A673 (cell line): ENCODE measurements around the gene SAMD15.

Experiments used
- CTCF ChIP-seq: fragments of 300-800, 200-600 bp; sonication (generic); conservative IDR thresholded peaks from 2 replicates; pipeline ENCODE4 v1.5.1; 2017; ENCODE audit warnings: low read depth, mild to moderate bottlenecking, antibody characterized with exemption, low read length, moderate library complexity, mixed read lengths
- EZH2 ChIP-seq: fragments of 200-600 bp; sonication (generic); IDR thresholded peaks from 2 replicates; pipeline ENCODE4 v1.6.1; 2017; ENCODE audit warnings: borderline replicate concordance, low read depth, mild to moderate bottlenecking, mixed read lengths, antibody characterized with exemption, low read length; ENCODE audit not compliant: poor library complexity, severe bottlenecking

- TF ChIP-seq CTCF (no peak), EZH2 (no peak)
These were observed 28.9 kb downstream of the SAMD15 start for GRCh38 chr14:77406086-77406485.
